Type B pancreatic cell (in vitro differentiated cells): ENCODE data around the gene SS18L1. TPM values are rescaled to one million over a fixed set of nuclear protein-coding genes. Genes with fewer than 3 reads are reported as not detected.

Experiments used
- DNase-seq: peaks from one replicate; pipeline ENCODE4 v3.0.0; 2021; ENCODE audit warnings: mixed read lengths; ENCODE audit not compliant: unreplicated experiment; ENCODE audit errors: extremely low spot score
- H3K27ac Mint-ChIP-seq: 2 replicates; pipeline ENCODE4 v1.8.0; 2021; ENCODE audit warnings: mild to moderate bottlenecking, mixed read lengths
- H3K27me3 Mint-ChIP-seq: 2 replicates; pipeline ENCODE4 v1.8.0; 2021; ENCODE audit warnings: mixed read lengths
- H3K36me3 Mint-ChIP-seq: 2 replicates; pipeline ENCODE4 v1.8.0; 2021; ENCODE audit warnings: mixed read lengths
- H3K4me1 Mint-ChIP-seq: one replicate; pipeline ENCODE4 v1.8.0; 2021; ENCODE audit warnings: mixed read lengths; ENCODE audit not compliant: unreplicated experiment
- H3K4me3 Mint-ChIP-seq: 2 replicates; pipeline ENCODE4 v1.8.0; 2021; ENCODE audit warnings: mild to moderate bottlenecking, mixed read lengths
- H3K9me3 Mint-ChIP-seq: 2 replicates; pipeline ENCODE4 v1.8.0; 2021; ENCODE audit warnings: mixed read lengths
- CTCF ChIP-seq: fragments of 200-600 bp; sonication (generic); conservative IDR thresholded peaks from 2 replicates; pipeline ENCODE4 v1.5.0; 2021; ENCODE audit warnings: antibody characterized with exemption, mild to moderate bottlenecking
- total RNA-seq: library from RNA; stranded (reverse); gene quantifications from 2 replicates; pipeline ENCODE4 v1.2.1, GENCODE V29; 2021; ENCODE audit warnings: low replicate concordance

The SS18L1 gene
- total RNA-seq, 1 donor from 2014 or later = 25.5 TPM

GRCh38 chr20:62118113-62119043, 25.2 kb upstream of the SS18L1 start:
- DNase-seq = no peak
- Mint-ChIP-seq H3K4me3 (no peak overlapping the region), H3K4me1 (peaks cover under 1% of the 10 kb centered on the region)

GRCh38 chr20:62119115-62119514, 24.5 kb upstream of the SS18L1 start:
- H3K4me1 Mint-ChIP-seq = peaks cover 8% of the 10 kb centered on the region
- H3K27me3 Mint-ChIP-seq = peaks cover 24% of the 10 kb centered on the region
- DNase-seq = no peak
- no peak for TF ChIP-seq CTCF
- H3K9me3 Mint-ChIP-seq = no peaks in the 10 kb centered on the region
- H3K4me3 Mint-ChIP-seq = peak overlapping the region; percentile 60
- H3K27ac Mint-ChIP-seq = no peak overlapping the region
- peaks cover 1% of the 10 kb centered on the region for H3K36me3 Mint-ChIP-seq

More at GRCh38 chr20:62118113-62119043, 25.2 kb upstream of the SS18L1 start:
- H3K36me3 Mint-ChIP-seq = no peaks in the 10 kb centered on the region
- TF ChIP-seq CTCF = no peak
- no peaks in the 10 kb centered on the region for H3K9me3 Mint-ChIP-seq
- H3K27me3 Mint-ChIP-seq = peaks cover 24% of the 10 kb centered on the region
- H3K27ac Mint-ChIP-seq = no peak overlapping the region

GRCh38 chr20:62119591-62120364, 23.8 kb upstream of the SS18L1 start:
- no peak for TF ChIP-seq CTCF
- Mint-ChIP-seq H3K36me3 (peaks cover 6% of the 10 kb centered on the region), H3K9me3 (no peaks in the 10 kb centered on the region), H3K27ac (peak overlapping the region; percentile 51), H3K27me3 (peaks cover 24% of the 10 kb centered on the region), H3K4me1 (peaks cover 13% of the 10 kb centered on the region), H3K4me3 (no peak overlapping the region)
- DNase-seq = no peak

- DNase-seq = no peak
- peaks cover 21% of the 10 kb centered on the region for H3K27me3 Mint-ChIP-seq
- H3K4me3 Mint-ChIP-seq = peak overlapping the region; percentile 63
- H3K27ac Mint-ChIP-seq = peak overlapping the region; percentile 51
- no peak for TF ChIP-seq CTCF
- peaks cover 6% of the 10 kb centered on the region for H3K36me3 Mint-ChIP-seq
- no peaks in the 10 kb centered on the region for H3K9me3 Mint-ChIP-seq
- H3K4me1 Mint-ChIP-seq = peaks cover 13% of the 10 kb centered on the region
Measured at GRCh38 chr20:62120365-62120762, 23.2 kb upstream of the SS18L1 start.

GRCh38 chr20:62120990-62121775, 22.4 kb upstream of the SS18L1 start:
- H3K36me3 Mint-ChIP-seq = peaks cover 6% of the 10 kb centered on the region
- no peak for DNase-seq

More at GRCh38 chr20:62120990-62121775, 22.4 kb upstream of the SS18L1 start:
- Mint-ChIP-seq H3K4me1 (peaks cover 13% of the 10 kb centered on the region), H3K27me3 (peaks cover 17% of the 10 kb centered on the region), H3K4me3 (peak overlapping the region; percentile 94), H3K9me3 (no peaks in the 10 kb centered on the region), H3K27ac (peak overlapping the region; percentile 94)
- TF ChIP-seq CTCF = no peak
